Smooth muscle cell (in vitro differentiated cells): ENCODE data around the gene POLR2M. TPM values are rescaled to one million over a fixed set of nuclear protein-coding genes. Genes with fewer than 3 reads are reported as not detected.
A peak's percentile ranks its signal among the peaks of the same experiment; 100 is the strongest.

Experiments
- DNase-seq: peaks from one replicate; lab custom pipeline; 2025; ENCODE audit not compliant: unreplicated experiment; lab: John Stamatoyannopoulos, UW
- H2AFZ ChIP-seq: fragments of 200-600 bp; sonication (generic); 2 replicates; pipeline ENCODE4 v1.6.0; 2016; ENCODE audit warnings: antibody characterized with exemption, low read depth, mild to moderate bottlenecking
- H3F3A ChIP-seq: fragments of 200-600 bp; sonication (generic); 2 replicates; pipeline ENCODE4 v1.6.0; 2017; ENCODE audit warnings: antibody characterized with exemption, low read depth
- H3K27ac ChIP-seq: fragments of 200-600 bp; sonication (generic); 2 replicates; pipeline ENCODE4 v1.5.1; 2016; ENCODE audit warnings: low read depth, mild to moderate bottlenecking
- H3K27me3 ChIP-seq: fragments of 200-600 bp; sonication (generic); 2 replicates; pipeline ENCODE4 v1.6.1; 2016; ENCODE audit warnings: low read depth, mild to moderate bottlenecking
- H3K36me3 ChIP-seq: fragments of 200-600 bp; sonication (generic); 2 replicates; pipeline ENCODE4 v1.5.1; 2016; ENCODE audit warnings: low read depth
- H3K4me1 ChIP-seq: fragments of 200-600 bp; sonication (generic); 2 replicates; pipeline ENCODE4 v1.5.1; 2016; ENCODE audit warnings: low read depth
- H3K4me2 ChIP-seq: fragments of 200-600 bp; sonication (generic); 2 replicates; pipeline ENCODE4 v1.6.0; 2016; ENCODE audit warnings: mild to moderate bottlenecking
- H3K4me3 ChIP-seq: fragments of 200-600 bp; sonication (generic); 2 replicates; pipeline ENCODE4 v1.5.1; 2016; ENCODE audit warnings: mild to moderate bottlenecking
- H3K79me2 ChIP-seq: fragments of 200-600 bp; sonication (generic); 2 replicates; pipeline ENCODE4 v1.6.0; 2016; ENCODE audit warnings: low read depth, mild to moderate bottlenecking
- H3K9ac ChIP-seq: fragments of 200-600 bp; sonication (generic); 2 replicates; pipeline ENCODE4 v1.6.0; 2016; ENCODE audit warnings: low read depth
- H3K9me3 ChIP-seq: fragments of 200-600 bp; sonication (generic); replicated peaks from 2 replicates; pipeline ENCODE4 v1.5.1; 2016; ENCODE audit warnings: low read depth
- H4K20me1 ChIP-seq: fragments of 200-600 bp; sonication (generic); 2 replicates; pipeline ENCODE4 v1.6.0; 2016; ENCODE audit warnings: low read depth
- WGBS: methylation state at CpG from one replicate; pipeline ENCODE4 v1.1.7; 2016; ENCODE audit warnings: low lambda C conversion rate; 5-methylcytosine and 5-hydroxymethylcytosine counted together
- polyA plus RNA-seq: library from polyadenylated mRNA; unstranded; fragments of >200 nt; fragmentation: Nextera tagmentation; extraction: Ambion mirVana; gene quantifications from 2 replicates; pipeline ENCODE4 v1.2.1, GENCODE V29; 2016
- total RNA-seq: library from RNA; depleted of rRNA; stranded (reverse); fragments of >200 nt; gene quantifications from 2 replicates; pipeline ENCODE4 v1.2.3, GENCODE V29; 2014
- TF ChIP-seq, protein P1 (sequence below): fragments of 200-600 bp; sonication (generic); IDR thresholded peaks from 2 replicates; pipeline ENCODE4 v1.5.1; 2017; ENCODE audit warnings: borderline replicate concordance, mild to moderate bottlenecking, antibody characterized with exemption; ENCODE audit not compliant: insufficient read depth, poor library complexity, severe bottlenecking

POLR2M gene
- total and polyA plus RNA-seq, 2 experiments from 2014 or later = 23.9 to 49.8 TPM

- TF ChIP-seq, protein P1, sequence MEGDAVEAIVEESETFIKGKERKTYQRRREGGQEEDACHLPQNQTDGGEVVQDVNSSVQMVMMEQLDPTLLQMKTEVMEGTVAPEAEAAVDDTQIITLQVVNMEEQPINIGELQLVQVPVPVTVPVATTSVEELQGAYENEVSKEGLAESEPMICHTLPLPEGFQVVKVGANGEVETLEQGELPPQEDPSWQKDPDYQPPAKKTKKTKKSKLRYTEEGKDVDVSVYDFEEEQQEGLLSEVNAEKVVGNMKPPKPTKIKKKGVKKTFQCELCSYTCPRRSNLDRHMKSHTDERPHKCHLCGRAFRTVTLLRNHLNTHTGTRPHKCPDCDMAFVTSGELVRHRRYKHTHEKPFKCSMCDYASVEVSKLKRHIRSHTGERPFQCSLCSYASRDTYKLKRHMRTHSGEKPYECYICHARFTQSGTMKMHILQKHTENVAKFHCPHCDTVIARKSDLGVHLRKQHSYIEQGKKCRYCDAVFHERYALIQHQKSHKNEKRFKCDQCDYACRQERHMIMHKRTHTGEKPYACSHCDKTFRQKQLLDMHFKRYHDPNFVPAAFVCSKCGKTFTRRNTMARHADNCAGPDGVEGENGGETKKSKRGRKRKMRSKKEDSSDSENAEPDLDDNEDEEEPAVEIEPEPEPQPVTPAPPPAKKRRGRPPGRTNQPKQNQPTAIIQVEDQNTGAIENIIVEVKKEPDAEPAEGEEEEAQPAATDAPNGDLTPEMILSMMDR = peak; percentile 42
- Histone ChIP-seq H3K27ac (no peak overlapping the region), H3K9ac (no peak overlapping the region), H4K20me1 (no peaks in the 10 kb centered on the region), H3K79me2 (no peaks in the 10 kb centered on the region), H2AFZ (no peak overlapping the region), H3K4me1 (peaks cover 15% of the 10 kb centered on the region), H3F3A (no peaks in the 10 kb centered on the region), H3K4me2 (no peak overlapping the region), H3K4me3 (no peak overlapping the region), H3K9me3 (no peaks in the 10 kb centered on the region), H3K27me3 (no peaks in the 10 kb centered on the region), H3K36me3 (no peaks in the 10 kb centered on the region)
- DNase-seq = no peak
- WGBS = 18% methylated on average over 3 of the region's 3 CpGs
Measured at GRCh38 chr15:57751177-57751800, 44.8 kb downstream of the POLR2M start.

- TF ChIP-seq, protein P1 = no peak
- H3K9me3 ChIP-seq = no peaks in the 10 kb centered on the region
- no peak for DNase-seq
- no peaks in the 10 kb centered on the region for H3F3A ChIP-seq
- 64% methylated on average over 9 of the region's 9 CpGs for WGBS
- H3K79me2 ChIP-seq = no peaks in the 10 kb centered on the region
- no peaks in the 10 kb centered on the region for H3K27me3 ChIP-seq
- no peaks in the 10 kb centered on the region for H4K20me1 ChIP-seq
- no peak overlapping the region for H3K4me3 ChIP-seq
- no peak overlapping the region for H3K27ac ChIP-seq
- H3K4me2 ChIP-seq = no peak overlapping the region
- peaks cover 15% of the 10 kb centered on the region for H3K4me1 ChIP-seq
- no peak overlapping the region for H2AFZ ChIP-seq
- no peak overlapping the region for H3K9ac ChIP-seq
- H3K36me3 ChIP-seq = no peaks in the 10 kb centered on the region
Measured at GRCh38 chr15:57752436-57752835, 45.9 kb downstream of the POLR2M start.

DNA sequence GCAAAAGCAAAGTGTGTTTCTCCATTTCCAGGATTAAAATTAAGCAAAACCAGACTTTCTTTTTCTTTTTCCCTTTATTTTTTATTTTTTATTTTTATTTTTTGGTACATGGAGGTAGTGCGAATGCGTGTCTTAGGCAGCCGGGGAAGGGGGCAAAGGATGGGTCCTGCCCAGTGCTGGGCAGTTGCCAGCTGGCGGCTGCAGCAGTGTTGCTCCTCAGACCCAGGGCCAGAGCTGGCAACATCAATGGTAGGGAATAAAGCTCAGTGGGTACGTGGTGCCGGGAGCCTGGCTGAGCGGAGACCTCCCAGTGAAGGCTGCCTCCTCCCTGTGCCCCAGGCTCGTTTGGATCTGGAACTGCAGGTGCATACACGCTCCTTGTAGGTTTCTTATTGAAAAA, 46.3 kb downstream of the POLR2M start:
- WGBS = 96% methylated on average over 9 of the region's 9 CpGs
- H2AFZ ChIP-seq = no peak overlapping the region
- H3F3A ChIP-seq = no peaks in the 10 kb centered on the region
- no peak overlapping the region for H3K4me3 ChIP-seq
- no peaks in the 10 kb centered on the region for H4K20me1 ChIP-seq
- H3K27ac ChIP-seq = no peak overlapping the region
- no peak overlapping the region for H3K4me2 ChIP-seq
- H3K79me2 ChIP-seq = no peaks in the 10 kb centered on the region
- H3K36me3 ChIP-seq = no peaks in the 10 kb centered on the region
- H3K9ac ChIP-seq = no peak overlapping the region
- no peaks in the 10 kb centered on the region for H3K9me3 ChIP-seq
- peaks cover 15% of the 10 kb centered on the region for H3K4me1 ChIP-seq
- H3K27me3 ChIP-seq = no peaks in the 10 kb centered on the region
- no peak for DNase-seq
- TF ChIP-seq, protein P1 = no peak

DNA sequence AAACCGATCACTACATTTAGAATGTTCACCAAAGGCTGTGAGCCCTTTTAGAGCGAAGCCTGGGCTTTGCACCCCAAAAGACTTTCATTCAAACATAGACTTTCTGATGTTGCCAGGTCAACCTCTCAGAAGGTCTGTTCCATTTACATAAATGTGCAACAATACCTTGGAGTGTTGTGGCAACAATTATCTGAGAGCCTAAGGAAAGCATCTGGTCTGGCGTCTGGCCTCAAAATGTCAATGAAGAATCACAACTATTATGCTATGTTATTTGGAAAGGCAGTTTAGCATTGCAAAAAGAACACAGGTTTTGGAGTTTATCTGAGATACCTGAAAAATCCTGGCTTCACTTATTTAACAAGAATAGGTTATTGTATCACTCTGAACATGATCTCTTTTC, 50.0 kb downstream of the POLR2M start:
- peaks cover 3% of the 10 kb centered on the region for H3K4me1 ChIP-seq
- DNase-seq = no peak
- H3K9ac ChIP-seq = no peak overlapping the region
- H3K79me2 ChIP-seq = no peaks in the 10 kb centered on the region
- no peaks in the 10 kb centered on the region for H4K20me1 ChIP-seq
- no peak overlapping the region for H3K27ac ChIP-seq
- H2AFZ ChIP-seq = no peak overlapping the region
- no peaks in the 10 kb centered on the region for H3K36me3 ChIP-seq
- TF ChIP-seq, protein P1 = no peak
- H3K27me3 ChIP-seq = no peaks in the 10 kb centered on the region
- H3F3A ChIP-seq = no peaks in the 10 kb centered on the region
- WGBS = 90% methylated on average over 3 of the region's 3 CpGs
- no peaks in the 10 kb centered on the region for H3K9me3 ChIP-seq
- H3K4me2 ChIP-seq = no peak overlapping the region
- H3K4me3 ChIP-seq = no peak overlapping the region
